H54 (cell line): ENCODE measurements around the gene GXYLT2.

ENCODE experiments used
- DNase-seq: peaks from one replicate; pipeline ENCODE4 v3.0.0; 2011; ENCODE audit warnings: low spot score, mixed read lengths; ENCODE audit not compliant: insufficient read length
- FAIRE-seq: peaks from 3 replicates; lab custom pipeline; 2011; peaks lifted over from hg19 to GRCh38; lab: Jason Lieb, UNC
- POLR2A ChIP-seq: IDR thresholded peaks from 2 replicates; pipeline ENCODE4 v1.6.1; 2011; ENCODE audit warnings: low read depth, mild to moderate bottlenecking, low read length

The GXYLT2 gene, protein sequence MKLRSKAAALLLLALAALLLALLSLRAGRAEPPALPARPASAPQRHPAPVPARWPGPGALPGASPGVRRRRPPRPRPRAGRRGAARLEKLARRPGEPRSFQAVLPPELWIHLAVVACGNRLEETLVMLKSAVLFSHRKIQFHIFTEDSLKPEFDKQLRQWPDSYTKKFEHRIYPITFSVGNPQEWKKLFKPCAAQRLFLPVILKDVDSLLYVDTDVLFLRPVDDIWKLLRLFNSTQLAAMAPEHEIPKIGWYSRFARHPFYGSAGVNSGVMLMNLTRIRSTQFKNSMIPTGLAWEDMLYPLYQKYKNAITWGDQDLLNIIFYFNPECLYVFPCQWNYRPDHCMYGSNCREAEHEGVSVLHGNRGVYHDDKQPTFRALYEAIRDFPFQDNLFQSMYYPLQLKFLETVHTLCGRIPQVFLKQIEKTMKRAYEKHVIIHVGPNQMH

GRCh38 chr3:72887705-72888545 is at the start of gene GXYLT2:
GXYLT2 (plus strand) TSS chr3:72888046; CDS start chr3:72888234, 188 bp downstream.
- DNase-seq = peak; percentile 67
- TF ChIP-seq POLR2A = peak; percentile 51; the same call in 1 of the 2 replicates
- no peak for FAIRE-seq

DNA sequence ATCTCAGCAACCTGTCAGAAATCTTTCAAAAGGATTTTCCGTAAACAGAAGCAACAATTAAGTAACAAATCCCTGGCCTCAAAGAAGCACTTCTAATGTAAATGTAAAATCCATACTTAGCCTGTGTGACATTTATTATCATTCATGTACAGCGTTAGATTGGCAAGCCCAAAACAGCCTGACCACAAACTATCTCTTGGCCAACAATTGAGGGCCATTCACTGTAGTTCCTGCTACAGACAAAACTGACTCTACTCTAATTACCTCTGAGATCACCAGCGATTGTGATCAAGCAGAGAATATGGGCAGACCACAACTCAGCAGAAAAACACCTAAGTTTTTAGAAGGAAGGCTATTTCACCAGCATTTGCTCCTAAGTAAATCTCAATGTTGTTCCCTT is 48.8 kb upstream of the GXYLT2 start:
- FAIRE-seq (no peak), DNase-seq (no peak)
- TF ChIP-seq POLR2A = no peak

GRCh38 chr3:72844436-72844993 is 43.3 kb upstream of the GXYLT2 start:
- FAIRE-seq (no peak), DNase-seq (no peak)
- no peak for TF ChIP-seq POLR2A

GRCh38 chr3:72846166-72846565 is 41.7 kb upstream of the GXYLT2 start:
- TF ChIP-seq POLR2A = no peak
- DNase-seq (no peak), FAIRE-seq (no peak)

DNA sequence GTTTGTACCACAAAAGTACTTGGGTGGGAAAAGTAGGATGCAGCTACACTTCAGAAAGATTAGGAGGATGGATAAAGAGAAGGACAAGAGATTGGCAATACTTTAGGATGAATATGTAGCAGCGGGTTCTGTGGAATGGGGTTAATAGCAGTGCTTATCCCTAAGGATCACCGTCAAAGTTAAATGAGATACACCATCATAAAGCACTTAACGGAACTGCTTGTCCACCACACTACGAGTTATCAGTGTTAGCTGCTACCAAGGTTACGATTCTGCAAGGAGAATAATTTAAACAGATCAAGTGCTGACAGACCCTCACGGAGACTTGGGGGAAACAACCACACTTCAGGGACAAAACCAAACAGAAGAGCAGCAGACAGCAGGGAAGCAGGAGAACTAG is 40.6 kb upstream of the GXYLT2 start:
- no peak for TF ChIP-seq POLR2A
- peak; percentile 20 for FAIRE-seq
- DNase-seq = no peak

DNA sequence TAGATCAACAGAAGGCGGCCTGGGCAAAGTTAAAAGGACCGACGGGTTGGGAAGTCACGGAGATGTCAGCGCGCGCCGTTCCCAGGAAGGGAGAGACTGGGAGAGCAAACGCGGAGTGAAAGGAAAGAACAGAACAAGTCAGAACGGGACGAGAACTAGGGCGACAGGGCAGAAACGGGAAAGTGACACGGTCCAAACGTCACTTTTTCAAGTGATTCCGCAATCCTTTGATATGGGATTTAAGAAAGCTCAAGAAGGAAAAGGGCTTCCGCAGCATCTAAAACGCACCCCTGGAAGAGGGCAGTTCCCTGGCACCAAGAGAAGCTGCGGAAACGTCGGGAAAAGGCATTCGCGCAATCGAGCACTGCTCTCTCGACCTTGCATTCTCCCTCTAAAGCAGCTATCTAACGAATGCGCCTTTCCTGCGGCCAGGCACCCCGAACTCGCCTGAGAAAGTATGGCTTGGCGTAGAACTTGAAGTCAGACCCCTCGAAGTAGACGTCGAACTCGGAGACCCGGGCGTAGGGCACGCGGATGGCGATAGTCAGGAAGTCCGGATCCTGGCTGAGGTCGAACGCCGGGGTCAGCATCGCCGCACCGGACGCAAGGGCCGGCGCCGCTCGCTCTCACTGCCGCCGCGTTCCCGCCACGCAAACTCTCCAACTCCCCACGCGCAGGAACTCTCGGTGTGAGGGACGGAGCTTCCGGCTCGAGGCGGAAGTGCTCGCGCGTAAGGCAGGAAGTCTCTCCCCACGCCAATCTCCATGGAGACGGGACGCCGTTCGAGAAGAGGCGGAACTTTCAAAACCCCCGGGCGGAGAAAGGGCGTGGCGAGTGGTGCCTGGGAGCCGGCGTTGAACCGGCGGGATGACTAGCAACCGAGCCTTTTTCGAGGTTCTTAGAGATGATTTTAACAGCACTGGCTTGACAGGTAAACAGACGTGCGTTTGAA is 39.8 kb upstream of the GXYLT2 start, which contains the start of gene SHQ1:
Gene SHQ1, minus strand, starts transcription at position 695 of the 952 bp plus-strand sequence. Its CDS starts 105 bp downstream, at position 590.
- TF ChIP-seq POLR2A = peak; percentile 90
- DNase-seq (peak; percentile 85), FAIRE-seq (peak; percentile 98)

DNA sequence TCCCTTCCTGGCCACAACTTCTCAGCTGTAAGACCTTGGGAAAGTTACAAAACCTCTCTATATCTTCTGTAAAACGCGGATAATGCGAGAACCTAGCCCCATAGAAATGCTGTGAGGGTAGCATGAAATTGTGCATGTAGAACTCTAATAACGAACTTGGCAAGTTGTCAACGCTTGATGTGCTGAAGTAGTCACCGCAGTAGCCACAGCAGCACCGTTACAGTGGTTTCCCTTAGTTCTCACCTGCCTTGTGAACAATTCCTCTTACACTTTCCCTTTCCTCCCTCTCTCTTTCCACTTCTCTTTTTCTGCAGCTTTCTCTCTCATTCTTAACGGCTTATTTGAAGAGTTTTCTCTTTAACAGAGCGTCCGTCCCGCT is 39.2 kb upstream of the GXYLT2 start:
- FAIRE-seq (no peak), DNase-seq (no peak)
- no peak for TF ChIP-seq POLR2A

GRCh38 chr3:72855001-72855400 is 32.8 kb upstream of the GXYLT2 start:
- DNase-seq (no peak), FAIRE-seq (no peak)
- no peak for TF ChIP-seq POLR2A

DNA sequence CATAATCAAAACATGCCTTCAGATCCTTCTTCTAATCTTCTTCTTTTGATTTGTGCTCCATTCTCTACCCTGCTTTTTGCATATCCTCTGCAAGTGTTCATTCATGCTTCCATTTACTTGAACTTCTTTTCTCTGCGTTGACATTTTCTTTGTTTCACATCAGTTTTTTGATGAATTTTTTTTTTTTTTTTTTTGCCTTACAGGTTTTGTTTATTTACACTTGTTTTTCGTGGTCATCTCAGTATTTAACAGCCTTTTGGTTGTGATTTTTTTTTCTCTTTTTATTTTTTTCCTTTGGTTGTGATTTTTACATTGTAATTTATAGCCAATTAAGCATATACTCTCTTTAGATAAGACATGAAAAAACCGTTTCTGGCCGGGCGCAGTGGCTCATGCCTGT is 27.8 kb upstream of the GXYLT2 start:
- TF ChIP-seq POLR2A = no peak
- DNase-seq (no peak), FAIRE-seq (no peak)

GRCh38 chr3:72860846-72861245 is 27.0 kb upstream of the GXYLT2 start:
- FAIRE-seq = no peak
- no peak for TF ChIP-seq POLR2A
- DNase-seq = no peak

DNA sequence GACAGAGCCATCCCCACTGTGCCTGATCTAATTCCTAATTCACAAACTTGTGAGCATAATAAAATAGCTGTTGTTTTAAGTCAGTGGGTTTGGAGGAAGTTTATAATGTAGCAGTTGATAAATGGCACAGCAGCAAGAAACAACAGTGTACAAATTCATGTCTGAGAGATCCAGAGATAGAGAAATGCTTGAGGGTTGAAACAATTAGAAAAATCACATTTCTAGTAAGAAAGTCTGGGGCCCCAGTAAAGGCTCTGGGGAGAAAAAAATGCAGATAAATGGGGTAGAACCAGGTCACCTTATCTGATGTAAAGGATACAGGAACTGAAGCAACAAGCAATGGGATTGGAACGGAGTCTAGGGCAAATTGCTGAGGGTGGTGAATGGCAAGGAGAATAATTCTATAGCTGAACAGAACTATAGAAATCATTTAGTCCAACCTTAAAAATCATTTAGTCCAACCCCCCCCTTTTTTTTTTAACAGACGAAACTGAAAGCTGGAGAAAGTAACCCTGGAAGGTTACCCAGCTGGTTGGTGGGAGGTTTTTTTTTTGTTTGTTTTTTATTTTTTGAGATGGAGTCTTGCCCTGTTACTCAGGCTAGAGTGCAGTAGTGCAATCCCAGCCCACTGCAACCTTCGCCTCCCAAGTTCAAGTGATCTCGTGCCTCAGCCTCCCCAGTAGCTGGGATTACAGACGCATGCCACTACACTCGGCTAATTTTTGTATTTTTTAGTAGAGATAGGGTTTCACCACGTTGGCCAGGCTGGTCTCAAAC is 25.3 kb upstream of the GXYLT2 start:
- FAIRE-seq (no peak), DNase-seq (no peak)
- TF ChIP-seq POLR2A = no peak

GRCh38 chr3:72872183-72872582 is 15.7 kb upstream of the GXYLT2 start:
- DNase-seq (no peak), FAIRE-seq (no peak)

More at GRCh38 chr3:72872183-72872582, 15.7 kb upstream of the GXYLT2 start:
- TF ChIP-seq POLR2A = no peak
